Spinal cord (tissue), 10 donors: ENCODE results near the gene BICDL1. TPM values are rescaled to one million over a fixed set of nuclear protein-coding genes. Genes with fewer than 3 reads are reported as not detected.

ENCODE experiments used
- DNase-seq, 6 donors: peaks; one replicate each; pipeline versions ENCODE4 v3.0.0 to v3.0.0-alpha.2; 2013 to 2015; ENCODE audit warnings: low spot score in 6 of 6, low read depth in 4 of 6
- H3K27ac ChIP-seq: one replicate; pipeline ENCODE4 v1.5.1; 2013; ENCODE audit warnings: low read depth, low read length, control low read depth
- H3K27me3 ChIP-seq: one replicate; pipeline ENCODE4 v1.6.1; 2013; ENCODE audit warnings: low read length; ENCODE audit not compliant: control insufficient read depth, insufficient read depth
- H3K36me3 ChIP-seq: one replicate; pipeline ENCODE4 v1.6.1; 2013; ENCODE audit warnings: low read length; ENCODE audit not compliant: control insufficient read depth, insufficient read depth
- H3K4me1 ChIP-seq: one replicate; pipeline ENCODE4 v1.6.1; 2013; ENCODE audit warnings: low read length; ENCODE audit not compliant: control insufficient read depth, insufficient read depth
- H3K4me3 ChIP-seq: one replicate; pipeline ENCODE4 v1.5.1; 2013; ENCODE audit warnings: low read depth, low read length, control low read depth
- H3K9me3 ChIP-seq: one replicate; pipeline ENCODE4 v1.6.1; 2013; ENCODE audit warnings: low read length; ENCODE audit not compliant: control insufficient read depth, insufficient read depth
- WGBS: methylation state at CpG from one replicate; pipeline ENCODE4 v1.1.5; 2013; ENCODE audit warnings: missing lambda C conversion rate; ENCODE audit not compliant: insufficient coverage; 5-methylcytosine and 5-hydroxymethylcytosine counted together
- polyA plus RNA-seq, 2 donors: library from polyadenylated mRNA; unstranded; fragments of 120-200 nt; gene quantifications; one replicate each; pipeline ENCODE4 v1.2.1, GENCODE V29; 2013; ENCODE audit not compliant: insufficient read length in 2 of 2
- total RNA-seq, 2 donors: library from RNA; depleted of rRNA in 1 of 2; stranded (reverse); fragments of 120-200 nt in 1 of 2; fragments of >200 nt in 1 of 2; gene quantifications; one replicate each; pipeline versions ENCODE4 v1.2.3 to v1.2.4, GENCODE V29; 2013 to 2014
- donor health status: healthy.

BICDL1 gene
- total and polyA plus RNA-seq, 4 donors = 11.7 to 55.1 (median 30.1) TPM

DNA sequence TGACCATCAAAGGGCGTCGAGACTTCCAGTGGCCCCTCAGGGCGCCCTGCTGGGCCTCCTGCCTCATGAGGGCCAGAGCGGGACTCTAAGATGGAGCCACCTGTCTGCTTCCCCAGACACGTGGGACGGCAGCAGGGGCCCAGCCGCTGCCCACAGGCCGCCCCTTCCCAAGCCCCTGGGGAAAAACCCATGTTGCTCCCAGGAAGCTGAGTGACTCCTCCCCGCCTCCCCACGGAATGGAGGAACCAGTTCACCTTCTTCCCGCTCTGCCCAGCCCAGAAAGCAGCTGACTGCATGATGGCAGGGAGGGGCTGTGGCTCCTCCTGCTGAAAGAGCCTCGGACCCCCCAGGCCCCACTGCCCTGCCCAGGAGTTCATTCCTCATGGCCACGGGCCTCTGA lies 112.6 kb downstream of the BICDL1 start:
- H3K27me3 ChIP-seq = no peaks in the 10 kb centered on the region
- no peak for DNase-seq
- H3K36me3 ChIP-seq = peaks cover 92% of the 10 kb centered on the region
- WGBS = 78% methylated on average over 13 of the region's 13 CpGs
- H3K9me3 ChIP-seq = no peaks in the 10 kb centered on the region
- peaks cover 32% of the 10 kb centered on the region for H3K4me1 ChIP-seq
- no peak overlapping the region for H3K4me3 ChIP-seq
- H3K27ac ChIP-seq = no peak overlapping the region

- H3K9me3 ChIP-seq = no peaks in the 10 kb centered on the region
- H3K36me3 ChIP-seq = peaks cover 92% of the 10 kb centered on the region
- H3K4me3 ChIP-seq = no peak overlapping the region
- H3K27me3 ChIP-seq = no peaks in the 10 kb centered on the region
- no peak overlapping the region for H3K27ac ChIP-seq
- H3K4me1 ChIP-seq = peaks cover 32% of the 10 kb centered on the region
- no peak for DNase-seq
- 84% methylated on average over 25 of the region's 30 CpGs for WGBS
These were observed 113.4 kb downstream of the BICDL1 start for GRCh38 chr12:120102189-120103043.

GRCh38 chr12:120103044-120103338 lies 114.0 kb downstream of the BICDL1 start:
- Histone ChIP-seq H3K4me1 (peaks cover 32% of the 10 kb centered on the region), H3K36me3 (peaks cover 92% of the 10 kb centered on the region), H3K9me3 (no peaks in the 10 kb centered on the region), H3K27me3 (no peaks in the 10 kb centered on the region), H3K27ac (no peak overlapping the region), H3K4me3 (no peak overlapping the region)
- DNase-seq = no peak
- WGBS = 86% methylated on average over 11 of the region's 11 CpGs

DNA sequence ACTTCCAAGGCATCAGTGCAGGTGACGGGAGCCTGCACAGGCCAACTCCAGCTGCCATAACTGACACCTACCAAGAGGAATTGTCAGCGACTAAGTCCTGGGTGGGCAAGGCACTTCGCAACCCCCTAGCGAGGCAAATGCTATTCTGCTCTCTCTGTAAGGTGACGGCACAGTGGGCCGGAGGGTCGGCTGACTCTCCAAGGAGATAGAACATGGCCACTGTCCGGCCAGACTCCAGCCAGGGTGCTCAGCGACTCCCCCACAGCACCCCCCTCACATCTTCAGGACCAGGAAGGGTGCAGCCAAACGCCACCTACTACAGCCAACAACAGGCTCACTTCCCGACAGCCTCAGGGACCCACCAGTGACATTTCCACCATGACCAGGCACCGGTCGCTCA lies 114.3 kb downstream of the BICDL1 start:
- WGBS = 98% methylated on average over 13 of the region's 13 CpGs
- no peaks in the 10 kb centered on the region for H3K9me3 ChIP-seq
- peaks cover 92% of the 10 kb centered on the region for H3K36me3 ChIP-seq
- DNase-seq = no peak
- no peak overlapping the region for H3K4me3 ChIP-seq
- H3K4me1 ChIP-seq = peaks cover 32% of the 10 kb centered on the region
- H3K27ac ChIP-seq = no peak overlapping the region
- no peaks in the 10 kb centered on the region for H3K27me3 ChIP-seq

DNA sequence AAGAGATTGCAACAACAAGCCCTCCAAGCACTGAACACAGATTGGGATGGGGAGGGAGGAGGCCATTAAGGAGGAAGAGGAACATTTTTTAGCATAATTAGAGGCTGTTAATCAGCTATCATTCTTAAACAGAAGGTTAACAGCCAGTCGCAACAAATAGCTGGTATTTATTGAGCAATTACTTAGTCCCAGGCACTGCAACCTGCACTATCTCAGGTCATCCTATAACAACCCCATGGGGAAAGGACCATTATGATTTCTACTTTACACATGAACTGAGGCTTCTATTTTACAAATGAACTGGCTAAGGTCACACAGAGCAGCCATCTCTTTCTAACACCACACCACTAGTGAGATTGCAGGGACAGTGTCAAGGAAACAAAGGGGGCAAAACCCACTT lies 117.1 kb downstream of the BICDL1 start:
- no CpG with 5 or more reads among the region's 1 CpG for WGBS
- Histone ChIP-seq H3K4me1 (peaks cover 22% of the 10 kb centered on the region), H3K36me3 (peaks cover 77% of the 10 kb centered on the region), H3K27ac (no peak overlapping the region), H3K9me3 (no peaks in the 10 kb centered on the region), H3K27me3 (no peaks in the 10 kb centered on the region), H3K4me3 (no peak overlapping the region)
- no peak for DNase-seq

GRCh38 chr12:120109570-120110267 lies 120.7 kb downstream of the BICDL1 start:
- no peak for DNase-seq
- peaks cover 10% of the 10 kb centered on the region for H3K4me1 ChIP-seq
- no peak overlapping the region for H3K27ac ChIP-seq
- 78% methylated on average over 5 of the region's 10 CpGs for WGBS
- no peaks in the 10 kb centered on the region for H3K9me3 ChIP-seq
- peaks cover 54% of the 10 kb centered on the region for H3K36me3 ChIP-seq
- H3K4me3 ChIP-seq = no peak overlapping the region
- H3K27me3 ChIP-seq = no peaks in the 10 kb centered on the region

- Histone ChIP-seq H3K27me3 (no peaks in the 10 kb centered on the region), H3K27ac (no peak overlapping the region), H3K9me3 (no peaks in the 10 kb centered on the region), H3K36me3 (peaks cover 48% of the 10 kb centered on the region), H3K4me3 (no peak overlapping the region), H3K4me1 (peaks cover 19% of the 10 kb centered on the region)
- DNase-seq = no peak
- WGBS = 74% methylated on average over 26 of the region's 26 CpGs
These were observed 121.8 kb downstream of the BICDL1 start for GRCh38 chr12:120110550-120111501.

DNA sequence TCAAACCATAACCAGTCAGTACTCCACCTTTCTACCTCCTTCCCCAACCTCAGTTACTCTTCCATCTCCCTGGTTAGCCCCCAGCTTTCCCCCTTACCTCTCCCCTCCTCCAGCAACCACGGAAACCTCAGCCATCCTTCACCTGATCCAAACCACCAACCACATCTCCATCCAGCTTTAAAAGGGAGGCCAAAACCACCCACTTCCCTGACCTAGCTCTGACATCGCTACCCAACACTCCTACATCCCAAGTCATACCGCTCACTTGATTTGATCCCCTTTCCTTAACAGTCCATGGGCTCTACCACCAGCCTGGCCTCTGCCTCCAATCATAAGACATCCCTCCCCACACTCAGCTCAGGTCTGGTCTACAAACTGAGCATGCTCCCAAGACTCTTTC lies 126.0 kb downstream of the BICDL1 start:
- WGBS = 93% methylated on average over 3 of the region's 3 CpGs
- peaks cover 27% of the 10 kb centered on the region for H3K4me1 ChIP-seq
- no peak overlapping the region for H3K4me3 ChIP-seq
- no peak overlapping the region for H3K27ac ChIP-seq
- DNase-seq = no peak
- no peaks in the 10 kb centered on the region for H3K27me3 ChIP-seq
- peaks cover 22% of the 10 kb centered on the region for H3K36me3 ChIP-seq
- no peaks in the 10 kb centered on the region for H3K9me3 ChIP-seq

GRCh38 chr12:120115692-120116440 lies 126.8 kb downstream of the BICDL1 start:
- H3K4me3 ChIP-seq = peak overlapping the region; percentile 58
- WGBS = 14% methylated on average over 25 of the region's 31 CpGs
- peaks cover 18% of the 10 kb centered on the region for H3K36me3 ChIP-seq
- H3K27ac ChIP-seq = no peak overlapping the region
- H3K9me3 ChIP-seq = no peaks in the 10 kb centered on the region
- peaks cover 23% of the 10 kb centered on the region for H3K4me1 ChIP-seq
- peak in 2 of 6 donors; percentile 23 to 34 for DNase-seq
- H3K27me3 ChIP-seq = no peaks in the 10 kb centered on the region
